Activated T-cell treated with anti-CD3 and anti-CD28 coated beads for 4 hours (primary cell): ENCODE measurements around the gene CCNQ.

Experiments used
- DNase-seq: peaks from one replicate; pipeline ENCODE4 v3.0.0-alpha.2; 2020

Gene CCNQ

DNA sequence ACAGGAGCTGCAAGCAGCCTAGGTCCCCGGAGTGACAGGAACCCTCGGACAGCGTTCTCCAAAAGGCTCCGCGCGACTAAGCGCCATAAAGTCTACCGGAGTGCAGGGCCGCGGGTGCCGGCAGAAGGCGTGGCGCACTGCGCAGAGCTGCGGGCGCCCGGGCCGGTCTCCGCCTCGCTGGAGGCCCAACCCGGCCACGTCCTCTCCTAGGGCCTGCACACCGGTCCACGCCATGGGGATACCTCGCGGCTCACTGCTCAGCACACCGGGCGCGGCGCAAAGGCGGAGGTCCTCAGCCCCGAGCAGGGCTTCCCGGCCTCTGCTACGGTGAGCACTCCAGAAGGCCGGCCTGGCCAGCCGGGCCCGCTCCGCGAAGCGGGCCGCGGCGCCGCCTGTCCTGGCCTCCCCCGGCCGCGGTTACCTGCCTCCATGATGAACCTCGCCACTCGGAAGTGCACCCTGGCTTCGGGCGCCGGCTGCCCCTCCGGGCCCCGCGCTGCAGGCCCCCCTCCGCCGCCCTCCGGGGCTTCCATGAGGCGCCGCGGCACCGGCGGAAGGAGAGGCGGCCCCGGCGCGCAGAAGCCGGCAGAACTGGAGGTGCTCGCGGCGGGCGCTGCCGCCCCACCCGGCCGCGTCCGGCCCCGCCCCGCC, at the start of gene CCNQ:
Gene CCNQ, minus strand, starts transcription at position 599 of the 651 bp plus-strand sequence. Its CDS starts 66 bp downstream, at position 533.
- no peak for DNase-seq

- DNase-seq = no peak
Observed at GRCh38 chrX:153647461-153648357, 48.8 kb upstream of the CCNQ start.

GRCh38 chrX:153646620-153647373, 47.9 kb upstream of the CCNQ start, which contains the start of gene DUSP9:
Gene DUSP9 (plus strand): TSS chrX:153647203. CDS start chrX:153647954, 751 bp downstream.
- no peak for DNase-seq

DNA sequence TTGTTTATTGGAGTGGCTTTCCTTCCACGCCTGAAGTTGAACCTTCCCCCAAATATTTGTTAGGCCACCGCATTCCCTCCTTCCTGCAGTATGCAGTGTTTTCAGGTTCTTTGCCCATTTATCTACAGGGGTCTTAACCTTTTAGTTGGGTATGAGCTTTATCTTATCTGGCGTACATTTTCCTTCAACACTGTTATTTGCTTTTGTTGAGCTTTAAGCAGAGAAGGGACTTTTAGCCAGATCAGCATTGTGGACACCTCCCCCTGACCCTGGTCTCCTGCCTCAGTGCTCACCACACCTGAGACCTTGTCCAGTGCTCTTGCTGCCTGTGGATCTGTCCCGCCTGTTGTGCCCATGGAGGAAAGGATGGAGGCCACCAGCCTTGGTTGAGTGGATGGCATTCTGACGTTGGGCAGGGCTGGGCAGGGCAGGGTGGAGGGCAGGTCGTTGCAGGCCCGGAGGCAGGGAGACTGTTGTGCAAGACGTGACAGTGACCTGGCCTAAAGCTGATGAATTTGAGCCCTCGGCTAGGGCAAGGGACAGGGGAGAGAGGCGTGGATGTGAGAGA, 47.1 kb upstream of the CCNQ start:
- DNase-seq = no peak

- DNase-seq = no peak
Observed at GRCh38 chrX:153645151-153645550, 46.2 kb upstream of the CCNQ start.

DNA sequence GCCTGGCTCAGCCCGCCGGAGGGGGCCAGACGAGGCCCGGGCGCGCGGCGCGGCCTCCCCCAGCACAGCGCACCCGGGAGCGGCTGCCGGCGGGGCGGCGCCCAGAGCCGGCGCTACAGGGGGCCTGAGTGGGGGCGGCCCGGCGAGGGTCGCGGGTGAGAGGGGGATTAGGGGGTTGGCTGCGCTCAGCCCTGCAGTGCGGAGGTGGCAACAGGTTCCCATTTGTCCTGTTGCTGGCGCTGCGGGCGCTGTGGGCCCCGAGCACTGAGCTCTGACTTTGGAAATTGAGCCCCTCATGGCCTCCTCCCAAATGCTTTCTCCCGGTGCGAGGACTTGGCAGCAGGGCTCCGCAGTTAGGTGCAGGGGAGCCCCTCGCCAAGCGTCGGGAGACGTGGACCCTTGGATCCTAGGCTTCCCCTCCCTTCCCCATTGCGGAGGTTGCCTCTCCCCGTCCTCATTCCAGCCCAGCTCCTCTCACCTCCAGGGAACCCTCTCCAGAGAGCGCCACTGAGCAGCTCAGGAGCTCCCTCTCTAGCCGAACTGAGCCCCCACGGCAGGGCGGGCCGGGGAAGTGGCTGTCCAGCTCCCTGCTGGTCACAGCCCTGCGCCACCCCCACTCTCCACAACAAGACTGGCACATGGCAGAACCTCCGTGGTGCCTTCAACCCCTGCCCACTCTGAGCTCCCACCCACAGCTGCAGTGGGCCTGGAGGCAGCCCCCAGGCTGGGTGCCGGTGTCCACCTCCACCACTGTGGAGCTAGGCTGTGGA, 45.6 kb upstream of the CCNQ start:
- no peak for DNase-seq

DNA sequence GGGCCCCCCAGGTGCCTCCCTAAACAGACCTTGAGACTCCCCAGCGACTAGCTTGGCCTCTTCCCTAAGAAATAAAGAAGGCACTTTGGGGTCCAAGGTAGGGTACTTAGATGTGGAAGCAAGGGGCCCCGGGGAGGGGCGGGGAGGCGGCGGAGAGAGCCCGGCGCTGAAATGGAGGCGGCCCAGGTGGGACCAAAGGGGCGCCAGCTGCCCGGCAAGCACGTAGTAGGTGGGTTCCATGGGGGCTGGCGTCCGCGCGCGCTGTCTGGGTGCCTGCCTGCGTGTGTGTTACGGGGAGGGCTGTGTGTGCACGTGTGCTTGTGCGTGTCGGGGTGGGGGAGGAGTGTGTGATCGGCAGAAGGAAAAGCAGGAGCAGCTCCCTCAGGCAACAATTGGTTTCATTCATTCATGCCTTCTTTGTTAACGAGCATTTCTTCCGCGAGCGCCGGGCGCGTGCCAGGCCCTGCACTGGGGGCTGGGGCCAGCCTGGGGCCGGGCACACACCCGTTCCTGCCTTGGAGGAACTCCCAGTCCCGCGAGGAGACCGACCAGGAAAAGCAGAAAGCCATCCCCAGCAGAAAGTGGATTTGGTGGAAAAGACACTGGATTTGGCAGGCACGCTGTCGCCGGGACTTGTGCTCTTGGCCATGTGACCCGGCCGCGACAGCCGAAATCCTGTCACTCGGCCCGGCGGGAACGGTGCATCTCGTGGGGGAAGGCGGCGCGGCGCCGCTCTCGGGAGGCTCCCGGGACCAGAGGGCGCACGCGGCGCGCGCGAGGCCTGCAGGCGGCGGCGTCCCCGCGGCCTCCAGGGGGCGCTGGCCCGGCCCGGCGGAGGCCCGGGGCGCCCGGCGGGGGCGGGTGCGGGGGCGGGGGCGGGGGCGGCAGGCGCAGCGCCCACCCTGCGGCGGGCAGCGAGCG, 44.8 kb upstream of the CCNQ start:
- no peak for DNase-seq

DNA sequence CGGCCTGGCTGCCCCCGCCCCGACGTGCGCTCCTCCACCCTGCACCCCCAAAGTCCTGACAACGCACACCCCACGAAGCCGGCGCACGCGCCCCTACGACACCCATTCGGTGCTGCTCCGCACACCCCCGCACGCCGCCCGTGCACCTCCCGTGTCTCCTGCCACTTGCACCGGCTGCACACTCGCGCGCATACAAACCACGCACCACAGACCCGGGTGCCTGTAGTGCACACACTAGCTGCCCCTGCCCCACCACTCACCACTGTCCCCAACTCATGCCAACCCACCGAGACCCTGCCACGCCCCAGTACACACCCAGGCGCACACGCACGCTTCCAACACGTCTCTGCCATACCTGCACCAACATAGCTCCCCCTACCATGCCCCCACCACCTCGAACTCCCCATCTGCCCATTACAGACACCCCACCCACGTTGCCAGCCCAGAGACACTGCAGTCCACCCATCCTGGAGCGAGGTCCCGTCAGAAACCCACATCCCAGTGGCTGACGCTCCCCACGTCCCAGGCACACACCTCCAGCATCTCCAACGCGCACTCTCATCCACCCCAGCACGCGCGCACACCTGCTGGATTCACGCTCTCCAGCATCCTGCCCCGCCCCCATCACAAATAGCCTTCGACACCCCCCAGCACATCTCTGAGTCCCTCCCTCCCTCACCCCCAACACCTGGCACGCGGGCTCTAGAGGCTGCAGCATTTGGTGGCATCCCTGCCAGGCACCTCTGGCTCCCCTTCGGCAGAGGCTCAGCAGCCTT, 43.9 kb upstream of the CCNQ start:
- no peak for DNase-seq

DNA sequence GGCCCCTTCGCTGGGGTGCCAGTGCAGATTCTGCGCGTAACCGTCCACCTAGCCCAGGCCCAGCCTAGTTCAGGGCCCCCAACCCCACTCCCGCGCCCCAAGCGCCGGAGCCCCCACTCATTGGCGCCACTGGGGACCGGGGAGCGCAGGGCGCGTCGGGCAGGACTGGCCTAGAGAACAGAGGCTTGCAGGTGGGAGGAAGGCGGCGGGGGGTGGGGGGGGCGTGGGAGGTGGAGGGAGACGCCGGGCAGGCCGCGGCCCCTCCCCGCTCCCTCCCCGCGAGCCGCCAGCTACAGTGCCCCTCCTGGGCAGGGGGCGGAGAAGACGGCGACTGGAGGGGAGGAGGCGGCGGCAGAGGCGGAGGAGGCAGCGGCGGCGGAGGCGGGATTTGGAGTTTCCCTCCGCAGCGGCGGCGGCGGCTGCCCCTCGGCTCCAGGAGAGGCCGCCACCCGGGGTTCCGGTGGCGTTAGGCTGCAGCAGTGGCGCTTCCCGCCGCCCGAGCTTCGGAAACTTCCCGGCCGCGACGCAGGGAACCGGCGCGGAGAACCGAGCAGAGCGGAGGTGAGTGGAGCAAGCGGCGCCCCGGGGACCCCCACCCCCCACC, 43.2 kb upstream of the CCNQ start:
- no peak for DNase-seq

DNA sequence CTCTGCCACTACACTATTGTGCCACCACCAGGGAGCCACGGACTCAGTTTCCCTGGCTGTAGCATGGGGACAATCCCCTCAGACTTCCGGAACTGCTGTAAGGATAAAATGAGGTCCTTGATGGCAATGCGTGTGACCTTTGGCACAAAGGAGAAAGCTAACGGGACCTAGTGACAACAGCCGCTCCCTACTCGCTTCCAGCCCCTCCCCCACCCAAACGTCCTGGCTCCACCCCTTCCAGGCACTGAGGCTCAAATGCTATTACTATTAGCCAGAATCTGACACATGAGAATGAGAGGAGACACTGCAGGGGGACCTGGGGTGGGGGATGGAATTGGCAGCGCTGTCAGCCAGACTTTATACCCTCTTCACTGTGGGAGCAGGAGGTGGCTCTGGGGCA, 42.7 kb upstream of the CCNQ start:
- DNase-seq = no peak

- no peak for DNase-seq
Observed at GRCh38 chrX:153640736-153641575, 42.0 kb upstream of the CCNQ start.

- DNase-seq = no peak
Observed at GRCh38 chrX:153640045-153640686, 41.2 kb upstream of the CCNQ start.

DNA sequence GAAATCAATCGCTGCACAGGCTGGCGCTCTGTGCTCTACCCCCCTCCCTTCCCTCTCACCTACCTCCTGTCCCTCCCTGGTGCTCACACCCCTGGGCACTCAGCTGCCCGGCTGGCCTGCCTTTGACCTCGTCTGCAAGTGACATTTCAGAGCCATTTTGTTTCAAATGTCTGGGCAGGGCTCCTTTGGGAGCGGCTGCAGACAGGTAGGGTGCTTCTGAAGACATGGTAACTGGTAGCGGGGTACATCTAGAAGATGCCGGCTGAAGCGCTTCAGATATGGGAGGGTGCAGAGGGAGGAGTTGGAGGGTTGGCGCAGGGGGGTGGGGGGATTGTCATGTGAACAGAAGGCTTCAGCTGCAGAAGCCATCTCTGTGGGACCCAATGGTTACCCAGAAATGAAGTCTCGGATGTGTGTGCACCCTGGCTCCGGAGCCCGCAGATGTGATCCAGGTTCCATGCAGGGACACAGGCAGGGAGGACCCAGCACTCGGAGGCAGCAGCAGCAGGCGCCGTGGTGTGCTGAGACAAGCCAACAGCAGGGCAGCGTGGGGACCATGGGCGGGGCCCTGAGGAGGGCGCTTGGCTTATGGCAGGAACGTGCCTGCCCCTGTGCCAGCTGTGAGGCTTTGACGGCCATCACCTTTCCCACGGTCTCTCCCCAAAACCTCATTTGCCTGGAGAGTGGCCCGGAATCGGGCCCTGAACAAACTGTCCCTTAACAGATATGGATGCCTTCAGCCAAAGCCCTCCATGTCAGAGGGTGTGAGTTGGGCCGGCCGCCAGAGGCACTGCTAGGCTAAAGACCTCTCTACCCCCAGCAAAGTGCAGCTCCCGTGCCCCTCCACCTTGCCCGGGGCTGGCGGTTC, 40.5 kb upstream of the CCNQ start:
- no peak for DNase-seq

DNA sequence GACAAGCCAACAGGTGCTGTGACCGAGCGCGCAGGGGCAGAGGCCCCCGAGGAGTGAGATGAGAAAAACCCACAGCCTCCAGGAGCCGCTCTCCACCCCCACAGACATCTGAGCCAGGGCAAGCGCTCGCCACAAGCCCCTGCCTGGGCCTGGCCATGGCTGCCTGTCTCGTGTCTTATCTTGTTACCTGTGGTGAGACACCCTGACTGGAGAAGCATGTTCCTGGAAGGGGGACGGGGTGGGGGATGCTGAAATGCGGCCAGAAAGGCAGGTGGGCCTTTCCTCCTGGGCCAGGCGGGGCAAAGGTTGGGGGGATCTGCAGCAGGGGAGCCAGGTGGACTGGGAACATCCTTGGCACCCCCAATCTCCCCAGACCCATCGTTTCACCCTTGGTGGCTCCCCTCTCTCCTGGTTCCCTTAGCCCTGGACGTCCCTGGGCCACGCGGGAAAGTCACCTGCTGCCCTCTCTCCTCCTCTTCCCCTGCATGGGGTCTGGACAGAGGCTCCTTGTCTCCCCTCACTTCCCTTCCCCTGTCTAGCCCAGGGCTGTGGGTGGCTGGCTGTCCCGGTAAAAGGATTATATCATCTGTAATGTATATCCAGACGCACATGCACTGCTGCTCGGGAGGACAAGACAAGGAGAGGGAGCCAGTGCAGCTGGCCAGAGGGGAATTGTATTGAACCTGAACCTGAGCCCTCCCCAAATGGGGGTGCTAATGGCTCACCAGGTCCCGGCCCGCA, 39.7 kb upstream of the CCNQ start:
- DNase-seq = no peak

DNA sequence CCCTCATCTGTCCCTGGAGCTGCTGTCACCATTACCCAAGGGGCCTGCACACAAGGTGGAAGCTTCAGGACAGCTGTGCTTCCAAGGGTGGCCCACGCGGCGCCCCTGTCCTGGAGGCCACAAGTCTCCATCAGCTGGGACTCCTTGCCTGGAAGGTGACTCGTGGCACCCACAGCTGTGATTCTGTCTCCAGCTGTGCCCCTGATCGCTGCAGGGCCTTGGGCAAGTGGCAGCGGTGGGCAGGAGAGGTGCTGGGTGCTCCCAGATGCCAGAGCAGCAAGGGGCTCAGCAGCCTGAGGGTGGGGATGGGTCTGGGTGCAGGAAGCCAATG, 39.1 kb upstream of the CCNQ start:
- DNase-seq = no peak

- no peak for DNase-seq
Observed at GRCh38 chrX:153637121-153638040, 38.4 kb upstream of the CCNQ start.
